Right ventricle myocardium superior (tissue), 1 donor: ENCODE data around the gene CHML. TPM values are rescaled to one million over a fixed set of nuclear protein-coding genes. Genes with fewer than 3 reads are reported as not detected.

Experiments
- ATAC-seq: fragments of 200-7000 bp; cut with Tn5 transposase; one replicate; pipeline ENCODE4 v1.9.1; 2020; ENCODE audit warnings: mild to moderate bottlenecking; ENCODE audit not compliant: poor library complexity
- DNase-seq: peaks from one replicate; pipeline ENCODE4 v3.0.0-alpha.2; 2020
- intact Hi-C: fragments of 100-400 bp; cut with DNase I; formaldehyde crosslinking; loops from one replicate; pipeline ENCODE4 v1.11.2; 2022
- total RNA-seq: library from RNA; stranded (reverse); fragmentation: NEBNext Ultra II Directional; extraction: Animal tissue kit (Norgen Biotek cat#: 25700); gene quantifications from one replicate; pipeline ENCODE4 v1.2.1, GENCODE V29; 2021
- donor health status: DM: no; HTN: yes; CAD: no; lungs with severe emphysema.

Gene CHML
- total RNA-seq, 1 donor from 2014 or later, result 6.6 TPM

DNA sequence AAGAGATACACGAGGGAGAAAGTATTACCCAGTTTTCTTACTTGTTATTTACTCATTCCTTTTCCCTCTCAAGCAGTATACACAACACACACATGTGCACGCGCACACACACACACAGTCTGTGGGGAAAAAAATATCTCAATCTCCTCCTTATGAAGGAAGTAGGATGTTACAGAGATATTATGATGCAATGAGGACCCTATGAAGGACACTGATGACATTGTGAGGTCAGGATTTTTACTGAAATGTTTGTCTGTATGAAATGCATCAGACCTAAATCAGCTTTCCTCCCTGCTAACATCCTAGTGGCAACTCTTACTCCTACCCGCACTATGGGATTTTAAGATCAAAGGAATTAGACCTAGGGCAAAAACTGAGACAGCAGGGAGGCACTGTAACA, 11.8 kb upstream of the CHML start, which contains the start of gene WDR64:
WDR64 (plus strand) TSS at position 270 of the 400 bp plus-strand sequence. CDS start 204 bp downstream, outside the sequence.
- intact Hi-C loops, result no loop called here
- ATAC-seq, result no peak

DNA sequence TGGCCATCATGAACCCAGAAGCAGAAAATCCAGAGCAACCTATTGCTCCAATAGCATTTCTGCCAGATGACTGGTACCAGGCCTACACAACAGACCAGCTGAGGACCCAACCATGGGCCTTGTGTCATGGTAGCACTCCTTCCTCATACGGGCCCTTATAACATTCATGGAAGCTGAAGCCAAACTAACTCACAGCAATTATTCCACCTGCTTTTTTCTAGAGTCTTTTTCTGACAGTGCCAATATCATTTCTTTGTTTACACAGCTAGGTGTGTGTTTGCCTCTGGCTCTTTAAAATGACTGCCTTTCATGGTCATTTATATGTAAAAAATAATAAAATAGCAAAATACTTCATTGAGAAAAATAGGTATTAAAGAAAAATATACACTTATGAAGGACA, 8.0 kb upstream of the CHML start:
- DNase-seq (no peak), ATAC-seq (no peak)
- intact Hi-C loops, result no loop called here

More for the DNA sequence above, 11.8 kb upstream of the CHML start, which contains the start of gene WDR64:
- DNase-seq, result no peak

DNA sequence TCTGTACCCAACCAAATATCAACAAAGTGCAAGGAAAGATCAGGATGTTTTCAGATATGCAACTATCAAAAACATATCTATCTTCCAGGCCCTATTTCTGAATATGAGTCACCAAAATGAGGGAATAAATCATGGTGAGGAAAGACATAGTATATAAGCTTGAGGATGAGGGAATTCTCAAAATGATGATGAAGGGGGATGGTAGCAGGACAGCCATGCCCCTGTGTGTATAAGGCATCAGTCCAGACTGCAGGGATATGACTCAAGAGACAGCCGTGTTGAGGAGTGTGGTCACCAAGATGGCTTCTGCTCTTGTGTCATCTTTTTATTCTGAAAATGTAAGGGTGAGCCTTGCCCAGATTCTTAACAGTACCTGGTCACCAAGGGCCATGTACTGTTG, 7.5 kb upstream of the CHML start:
- no peak for ATAC-seq
- no peak for DNase-seq
- intact Hi-C loops, result no loop called here

DNA sequence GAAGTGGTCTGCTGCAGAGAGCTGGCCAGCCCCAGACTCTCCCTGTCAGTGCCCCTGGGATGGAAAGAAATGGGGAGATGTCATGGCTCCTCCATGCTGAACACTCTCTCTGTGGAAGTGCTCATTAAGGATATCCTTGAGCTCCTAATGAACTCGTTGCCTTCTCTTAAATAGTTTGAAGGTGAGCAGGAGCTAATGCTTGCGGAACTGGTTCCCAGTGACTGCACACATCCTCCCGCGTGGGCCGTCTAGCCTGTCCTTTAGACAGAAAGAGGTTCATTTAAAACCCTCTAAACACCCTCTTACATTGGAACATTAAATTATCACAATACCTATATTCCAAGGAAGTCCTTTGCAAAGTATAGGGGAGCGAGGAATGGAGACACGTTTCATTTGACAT, 6.0 kb upstream of the CHML start:
- intact Hi-C loops, result no loop called here
- DNase-seq (no peak), ATAC-seq (no peak)

DNA sequence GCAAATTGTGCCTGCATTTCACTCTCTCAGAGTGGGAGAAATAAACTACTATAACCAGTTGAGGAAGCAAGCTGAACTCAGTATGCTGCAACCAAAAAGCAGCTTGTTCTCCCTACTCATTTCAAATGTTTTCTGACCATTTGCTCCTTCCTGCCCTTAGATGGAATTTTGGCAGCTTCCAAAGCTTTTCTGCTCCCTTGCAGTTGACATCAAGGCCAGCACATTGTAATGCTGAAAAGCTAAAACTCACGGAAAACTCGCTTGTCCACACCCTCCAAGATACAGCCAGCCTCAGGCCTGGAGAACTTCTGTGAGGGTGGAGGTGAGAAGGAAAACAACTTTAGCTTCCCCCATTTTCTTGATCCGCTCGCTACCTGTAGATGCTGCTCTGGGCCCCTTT, 5.0 kb upstream of the CHML start:
- ATAC-seq (no peak), DNase-seq (no peak)
- intact Hi-C loops, result no loop called here

DNA sequence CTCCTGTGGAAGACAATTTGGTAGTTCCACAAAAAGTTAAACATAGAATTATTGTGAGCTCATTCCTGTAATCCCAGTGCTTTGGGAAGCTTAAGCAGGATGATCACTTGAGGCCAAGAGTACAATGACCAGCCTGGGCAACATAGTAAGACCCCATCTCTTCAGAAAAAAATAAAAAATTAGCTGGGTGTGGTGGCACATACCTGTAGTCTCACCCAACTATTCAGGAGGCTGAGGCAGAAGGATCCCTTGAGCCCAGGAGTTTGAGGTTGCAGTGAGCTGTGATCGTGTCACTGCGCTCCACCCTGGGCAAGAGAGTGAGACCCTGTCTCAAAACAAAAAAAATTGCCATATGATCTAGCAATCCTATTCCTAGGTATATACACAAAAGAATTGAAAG, 4.1 kb upstream of the CHML start:
- ATAC-seq (no peak), DNase-seq (no peak)
- intact Hi-C loops, result no loop called here

DNA sequence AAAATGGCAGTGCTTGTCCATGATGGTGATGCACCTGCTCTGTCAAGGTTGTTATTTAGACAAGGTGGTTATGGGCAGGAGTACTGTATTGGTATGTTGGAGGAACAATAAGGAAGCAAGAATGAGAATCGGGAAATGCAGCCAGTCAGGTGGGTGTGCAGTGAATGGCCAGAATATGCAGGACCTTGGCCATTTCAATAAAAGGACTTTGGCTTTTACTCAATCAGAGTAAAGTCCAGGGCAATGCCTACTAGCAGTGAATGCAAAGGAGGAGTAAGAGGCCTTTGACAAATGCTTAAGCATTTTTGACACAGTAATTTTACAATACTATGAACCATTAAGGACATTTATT, 2.4 kb upstream of the CHML start:
- no peak for ATAC-seq
- intact Hi-C loops, result no loop called here
- DNase-seq, result no peak

DNA sequence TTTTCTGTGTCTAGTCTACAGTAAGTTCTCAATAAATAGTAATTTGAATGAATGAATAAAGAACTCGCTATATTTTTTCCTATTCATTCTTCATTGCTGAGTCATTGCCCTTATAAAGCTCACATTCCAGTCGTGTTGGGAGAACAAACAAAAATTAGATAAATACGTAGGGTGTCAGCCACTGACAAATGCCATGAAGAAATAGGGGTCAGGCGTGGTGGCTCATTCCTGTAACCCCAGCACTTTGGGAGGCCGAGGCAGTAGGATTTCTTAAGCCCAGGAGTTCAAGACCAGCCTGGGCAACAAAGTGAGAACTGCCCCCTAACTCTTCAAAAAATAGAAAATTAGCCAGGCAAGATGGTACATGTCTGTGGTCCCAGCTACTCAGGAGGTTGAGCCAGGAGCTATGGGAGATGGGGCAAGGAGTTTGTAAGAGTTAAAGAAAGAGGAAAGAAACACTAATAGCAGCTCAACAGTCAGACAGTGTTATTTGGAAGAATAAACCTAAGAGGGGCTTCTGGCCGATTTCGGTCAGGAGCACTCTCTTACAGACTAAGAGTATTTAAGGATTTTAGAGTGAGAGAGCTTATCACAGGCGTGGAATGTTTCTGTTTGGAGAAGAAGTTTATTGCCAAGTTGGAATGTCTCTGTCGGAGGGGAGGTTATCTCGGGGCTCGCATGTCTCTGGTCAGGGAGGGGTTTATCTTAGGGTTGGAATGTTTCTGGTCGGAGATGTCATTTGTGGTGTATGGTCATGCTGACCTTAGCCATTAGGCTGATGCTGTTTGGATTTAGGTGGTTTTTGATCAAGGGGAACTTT, 1.8 kb upstream of the CHML start:
- no peak for ATAC-seq
- intact Hi-C loops, result no loop called here
- no peak for DNase-seq

DNA sequence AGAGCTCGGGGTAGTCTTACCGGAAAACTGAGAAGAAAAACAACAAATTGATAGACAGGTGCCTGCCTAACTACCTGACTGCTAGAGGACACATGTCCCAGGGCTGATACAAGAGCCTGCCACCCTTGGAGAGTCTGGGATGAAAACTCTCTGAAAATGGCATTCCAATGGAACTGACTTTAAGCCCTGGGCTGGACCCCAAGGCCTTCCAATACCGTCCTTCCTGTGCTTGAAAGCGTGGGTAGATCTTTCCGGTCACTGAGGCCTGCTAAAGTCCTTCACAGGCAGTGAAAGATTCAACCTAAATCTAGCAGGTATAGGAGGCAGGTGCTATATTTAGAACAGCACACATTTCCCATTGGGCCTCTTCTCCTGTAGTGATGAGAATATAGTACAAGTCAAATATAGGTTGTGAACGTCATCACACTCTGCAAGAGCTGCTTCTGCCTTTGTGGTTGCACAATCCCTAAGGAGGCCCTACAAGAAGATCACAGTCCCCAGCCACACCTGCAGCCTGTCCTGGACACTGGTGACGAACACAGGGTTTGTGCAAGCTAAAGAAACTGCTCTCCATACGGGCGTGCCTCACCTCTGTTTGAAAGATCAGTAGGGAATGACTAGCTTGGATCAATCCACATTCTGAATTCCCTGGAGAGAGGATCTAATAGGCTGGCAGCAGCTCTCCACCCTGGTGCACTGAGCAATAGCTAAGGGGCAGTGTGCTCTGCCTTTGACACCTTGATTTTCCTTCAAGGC, 876 bp upstream of the CHML start:
- DNase-seq (no peak), ATAC-seq (no peak)
- intact Hi-C loops, result no loop called here

DNA sequence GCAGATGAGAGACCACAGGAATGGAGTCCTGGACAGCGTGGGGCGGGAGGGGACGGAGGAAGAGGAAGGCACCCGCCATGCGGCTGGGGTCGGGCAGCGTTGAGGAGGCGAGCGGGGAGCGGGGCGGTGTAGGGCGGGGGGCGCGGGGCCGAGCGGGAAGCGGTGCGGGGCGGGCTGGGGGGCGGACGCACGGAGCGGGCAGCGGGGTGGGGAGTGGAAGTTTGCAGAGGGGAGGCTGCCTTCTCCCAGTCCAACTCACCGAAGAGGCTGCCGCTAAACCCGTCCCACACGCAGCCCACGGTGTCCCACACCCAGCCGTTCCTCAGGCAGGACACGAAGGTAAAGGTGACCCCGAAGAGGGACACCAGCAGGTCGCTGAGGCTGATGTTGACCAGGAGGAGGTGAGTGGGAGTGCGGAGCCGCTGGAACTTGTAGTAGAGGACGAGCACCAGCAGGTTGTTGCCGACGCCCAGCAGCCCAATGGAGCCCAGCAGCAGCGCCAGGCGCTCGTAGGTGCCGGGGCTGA, 483 bp downstream of the CHML start:
- intact Hi-C loops, result no loop called here
- DNase-seq (peak; percentile 50), ATAC-seq (peak; percentile 24)

DNA sequence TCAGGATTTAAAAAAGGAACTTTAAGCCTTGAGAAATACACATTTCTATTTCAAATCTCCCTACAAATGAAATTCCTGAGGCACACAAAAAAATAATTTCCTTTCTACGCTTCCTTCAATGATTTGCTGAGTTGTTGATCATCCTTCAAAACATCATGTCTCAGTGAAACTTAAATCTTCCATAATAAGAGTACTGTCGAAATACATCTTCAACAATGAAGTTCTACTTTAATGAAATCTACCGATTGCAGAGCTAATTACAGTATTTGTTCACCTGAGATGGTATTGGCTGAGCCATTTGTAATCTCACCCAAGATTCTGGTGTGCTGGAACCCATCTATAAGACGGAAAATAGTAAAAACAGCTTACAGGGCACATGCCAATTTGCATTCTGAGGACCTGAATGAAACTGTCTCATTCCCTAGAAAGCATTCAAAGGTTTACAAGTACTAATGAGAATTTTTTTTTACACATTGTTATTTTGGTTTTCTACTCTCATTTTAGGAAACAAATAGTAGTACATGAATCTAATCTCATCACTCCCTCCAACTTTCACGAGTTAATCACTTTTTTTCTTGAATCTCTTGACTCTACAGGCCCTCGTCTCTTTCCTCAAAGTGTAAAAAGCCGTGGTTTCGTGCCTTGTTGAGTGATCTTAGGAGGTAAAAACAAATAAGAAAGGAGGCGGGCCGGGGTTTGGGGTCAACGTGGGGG, 1.1 kb downstream of the CHML start:
- intact Hi-C loops, result no loop called here
- no peak for DNase-seq
- no peak for ATAC-seq

DNA sequence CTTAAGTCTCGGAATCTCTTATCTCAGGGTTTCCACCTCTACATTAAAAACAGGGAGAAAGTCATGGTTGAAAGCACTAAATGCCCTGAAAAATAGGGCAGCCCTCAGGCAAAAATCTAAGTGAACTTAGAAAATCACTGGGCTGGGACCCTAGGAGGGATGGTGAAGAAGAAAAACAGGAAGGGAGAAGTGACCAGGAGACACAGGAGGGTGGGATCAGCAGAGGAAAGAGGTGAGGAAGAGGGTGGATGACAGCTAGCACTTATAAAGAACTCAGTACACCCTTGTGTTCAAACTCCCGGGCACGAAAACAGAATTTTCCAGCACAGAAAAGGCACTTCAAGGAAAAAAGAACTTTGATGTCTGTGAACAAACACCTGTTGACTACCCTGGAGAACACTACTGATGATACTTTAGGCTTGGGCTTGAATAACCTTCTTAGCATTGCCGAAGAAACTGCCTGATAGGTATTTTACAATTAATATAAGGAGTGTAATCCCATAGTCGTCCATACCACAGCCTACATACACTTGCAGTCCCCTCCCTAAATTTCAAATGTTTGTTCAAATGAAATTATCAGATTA, 2.0 kb downstream of the CHML start:
- ATAC-seq (no peak), DNase-seq (no peak)
- intact Hi-C loops, result no loop called here

DNA sequence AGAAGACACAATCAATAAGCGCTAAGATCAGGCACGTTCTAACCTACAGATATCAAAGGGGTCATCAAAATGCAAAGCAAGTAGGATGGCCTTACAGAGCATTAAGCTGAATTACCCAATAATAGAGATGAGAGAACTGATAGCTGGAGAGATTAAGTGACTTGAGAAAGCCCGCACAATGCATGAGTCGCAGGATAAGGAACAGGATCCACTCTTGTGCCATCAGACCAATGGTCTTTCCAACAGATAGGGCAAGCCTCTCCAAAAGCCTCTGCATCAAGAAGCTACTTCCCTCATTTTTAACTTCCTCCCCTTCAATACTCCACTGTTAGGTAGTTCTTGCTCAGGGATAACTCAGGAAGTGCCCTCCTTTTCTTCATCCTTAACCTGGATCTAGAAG, 2.6 kb downstream of the CHML start:
- DNase-seq (no peak), ATAC-seq (no peak)
- intact Hi-C loops, result no loop called here

DNA sequence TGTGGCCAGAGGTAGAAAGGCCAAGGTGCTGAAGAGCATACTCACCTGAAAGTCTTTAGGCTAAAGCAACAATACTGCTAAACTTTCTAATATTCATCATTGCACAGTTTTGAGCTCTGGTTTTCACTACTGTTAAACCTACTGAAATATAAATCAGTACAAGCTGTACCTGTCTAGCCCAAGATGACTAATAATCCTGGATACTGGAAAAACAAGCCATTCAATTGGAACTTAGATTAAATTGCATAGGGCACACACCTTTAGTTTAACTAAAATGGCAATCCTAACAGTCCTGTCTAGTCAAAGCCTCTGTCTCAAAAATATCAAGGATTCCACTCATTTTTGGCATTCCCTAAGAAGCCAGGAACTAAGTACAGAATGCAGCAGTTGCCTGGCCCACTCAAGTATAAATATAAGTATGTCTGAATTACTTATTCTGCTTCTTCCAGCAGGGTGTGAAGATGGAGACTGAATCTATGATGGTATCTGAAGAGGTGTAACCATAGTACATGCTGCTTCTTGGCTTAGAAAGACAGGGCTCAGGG, 3.1 kb downstream of the CHML start:
- intact Hi-C loops, result no loop called here
- no peak for DNase-seq
- ATAC-seq, result no peak

DNA sequence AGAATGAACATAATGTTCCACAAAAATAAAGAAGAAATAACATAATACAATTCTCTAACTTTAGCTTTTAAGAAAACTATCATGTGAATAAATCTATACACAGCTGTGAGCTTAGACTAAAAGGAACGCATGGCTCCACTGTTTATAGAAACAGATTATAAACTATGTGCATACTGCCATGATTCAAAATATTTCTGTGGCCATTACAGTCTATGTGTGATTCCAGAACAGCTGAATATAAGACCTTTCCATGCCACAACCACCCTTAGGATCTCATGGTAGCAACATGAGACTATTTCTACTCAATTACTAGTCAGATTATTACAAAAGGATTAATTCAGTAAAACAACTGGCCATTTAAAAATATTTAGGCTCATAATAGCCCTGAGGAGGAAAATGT, 3.9 kb downstream of the CHML start:
- no peak for DNase-seq
- intact Hi-C loops, result no loop called here
- ATAC-seq, result no peak

DNA sequence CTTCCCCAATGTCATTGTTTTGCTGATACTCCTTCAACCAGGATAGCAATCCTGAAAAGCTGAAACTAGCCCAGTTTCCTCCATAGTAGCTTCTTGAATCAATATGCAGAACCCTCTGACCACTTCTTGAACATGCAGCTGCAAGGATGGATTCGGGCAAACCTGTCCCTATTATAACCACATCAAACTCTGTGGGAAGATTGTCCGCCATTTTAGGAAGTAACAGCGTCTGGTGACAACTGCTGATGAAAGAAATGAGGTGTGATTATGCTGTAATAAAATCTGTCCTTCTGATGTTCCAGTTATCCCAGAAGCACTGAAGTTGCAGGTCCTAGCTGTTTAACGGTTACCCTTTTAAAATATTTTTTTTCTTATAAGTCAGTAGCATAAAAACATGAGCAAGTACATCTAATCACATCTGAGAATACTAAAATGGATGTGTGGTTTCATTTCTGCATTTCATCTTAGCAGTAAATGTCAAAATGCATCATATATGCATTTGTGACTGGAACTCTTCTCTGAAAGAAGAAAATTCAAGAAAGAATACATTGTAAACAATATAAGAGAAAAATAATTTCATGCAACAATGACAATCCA, 4.5 kb downstream of the CHML start:
- no peak for DNase-seq
- intact Hi-C loops, result no loop called here
- ATAC-seq, result no peak

DNA sequence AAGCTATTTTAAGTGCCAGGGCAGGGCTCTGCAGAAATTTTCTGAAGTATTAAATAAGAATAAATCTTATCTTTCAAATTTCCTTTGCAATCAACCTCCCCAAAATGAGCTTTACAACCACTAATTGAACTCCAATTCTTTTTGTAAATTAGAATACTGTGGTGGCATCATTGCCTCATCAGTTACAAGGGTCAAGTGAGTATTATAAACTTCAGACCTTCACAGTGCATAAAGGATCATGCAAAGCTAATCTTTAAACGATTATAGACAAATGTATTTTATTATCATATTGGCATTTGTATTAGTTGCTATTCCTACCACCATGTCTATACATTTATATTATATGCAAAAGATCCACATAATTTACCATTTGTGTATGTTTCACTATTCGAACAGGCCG, 7.2 kb downstream of the CHML start:
- intact Hi-C loops, result no loop called here
- ATAC-seq, result no peak
- DNase-seq, result no peak

DNA sequence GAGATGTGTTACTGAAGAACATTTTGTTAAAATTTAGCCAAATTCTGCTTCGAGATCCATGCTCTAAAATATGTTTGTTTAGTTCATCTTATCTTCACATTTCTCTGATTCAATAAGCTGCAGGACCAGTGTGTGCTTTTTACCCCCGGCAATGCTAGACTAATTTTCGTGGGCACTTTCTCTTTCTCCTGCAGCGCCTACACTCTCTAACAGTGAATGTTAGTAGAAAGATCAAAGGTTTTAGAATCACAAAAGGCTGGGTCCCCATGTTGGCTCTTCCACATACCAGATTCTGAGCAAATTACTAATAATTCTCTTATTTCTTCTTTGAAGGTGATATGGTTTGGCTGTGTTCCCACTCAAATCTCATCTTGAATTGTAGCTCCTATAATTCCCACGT, 8.5 kb downstream of the CHML start:
- intact Hi-C loops, result no loop called here
- no peak for ATAC-seq
- DNase-seq, result no peak
